Body of pancreas (tissue), 4 donors: Measurements from ENCODE around the gene CHN2. TPM values are rescaled to one million over a fixed set of nuclear protein-coding genes. Genes with fewer than 3 reads are reported as not detected.
A peak's percentile ranks its signal among the peaks of the same experiment; 100 is the strongest.

ENCODE experiments used
- ATAC-seq: fragments of 150-250 bp; one replicate; pipeline ENCODE4 v1.9.1; 2016
- DNase-seq, 4 donors: peaks; one replicate each; pipeline ENCODE4 v3.0.0-alpha.2; 2019
- H3K27ac ChIP-seq, 4 donors: fragments of 200-600 bp; sonication (generic); 1 replicate in 3 of 4; 2 replicates in 1 of 4; pipeline versions ENCODE4 v1.5.1 to v1.6.1; 2016 to 2019; ENCODE audit warnings: mild to moderate bottlenecking in 1 of 4, mixed read lengths in 1 of 4, moderate library complexity in 1 of 4
- H3K27me3 ChIP-seq, 2 donors: fragments of 200-600 bp; sonication (generic); one replicate each; pipeline ENCODE4 v1.6.0; 2016; ENCODE audit warnings: mild to moderate bottlenecking in 1 of 2
- H3K36me3 ChIP-seq, 2 donors: fragments of 200-600 bp; sonication (generic); replicated peaks in 1 of 2; 2 replicates each; pipeline ENCODE4 v1.5.1; 2016; ENCODE audit warnings: low read depth in 2 of 2; ENCODE audit not compliant: insufficient read depth in 1 of 2
- H3K4me1 ChIP-seq: fragments of 200-600 bp; sonication (generic); one replicate; pipeline ENCODE4 v1.6.0; 2016
- H3K4me3 ChIP-seq, 2 donors: fragments of 200-600 bp; sonication (generic); 1 replicate in 1 of 2; 2 replicates in 1 of 2; pipeline ENCODE4 v1.5.1; 2016 to 2019
- H3K9me3 ChIP-seq, 3 donors: fragments of 200-600 bp; sonication (generic); 1 replicate in 2 of 3; 2 replicates in 1 of 3; pipeline ENCODE4 v1.5.1; 2016
- POLR2A ChIP-seq, 3 donors: fragments of 450-650 bp; IDR thresholded peaks; one replicate each; pipeline ENCODE4 v1.6.1; 2016; ENCODE audit warnings: antibody characterized with exemption in 3 of 3, mild to moderate bottlenecking in 2 of 3
- WGBS, 2 donors: methylation state at CpG; one replicate each; pipeline ENCODE4 v1.1.5; 2017; 5-methylcytosine and 5-hydroxymethylcytosine counted together
- intact Hi-C: fragments of 100-400 bp; cut with DNase I; formaldehyde crosslinking; loops from one replicate; pipeline ENCODE4 v1.15.1; 2023
- total RNA-seq, 2 donors: library from RNA; depleted of rRNA; stranded (reverse); fragments of >200 nt; gene quantifications; one replicate each; pipeline ENCODE4 v1.1.0, GENCODE V29; 2016
- TF ChIP-seq, protein P1 (sequence below), 7 experiments: fragments of 450-650 bp in 4 of 7; fragments of 200-600 bp in 3 of 7; sonication (generic) in 3 of 7; IDR thresholded peaks; one replicate each; pipeline ENCODE4 v1.5.1; 2016 to 2019; ENCODE audit warnings: antibody characterized with exemption in 7 of 7

CHN2 gene
- total RNA-seq, 2 donors from 2014 or later: 55.7 to 58.6 TPM

DNA sequence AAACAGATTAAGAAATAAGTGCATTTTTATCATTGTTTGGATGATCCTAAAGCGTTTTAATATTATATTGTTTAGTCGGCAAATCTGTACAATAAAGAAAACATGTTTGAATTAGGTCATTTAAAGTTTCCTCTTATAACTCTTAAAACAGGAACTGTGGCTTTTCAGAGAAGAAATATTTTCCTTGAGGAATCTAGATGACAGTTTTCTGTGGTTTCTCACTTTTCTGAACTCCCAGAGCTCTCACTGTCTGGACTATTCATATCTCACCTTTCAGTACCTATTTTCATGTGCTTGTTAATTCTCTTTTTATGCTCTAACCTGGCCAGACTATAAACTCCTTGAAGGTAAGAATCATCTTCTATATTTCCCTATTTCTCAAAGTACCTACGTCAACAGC lies 135.1 kb downstream of the CHN2 start:
- intact Hi-C loops: no loop called here
- ATAC-seq: no peak
- H3K9me3 ChIP-seq: no peaks in the 10 kb centered on the region
- no peaks in the 10 kb centered on the region for H3K27me3 ChIP-seq
- DNase-seq: no peak
- no peak overlapping the region for H3K4me3 ChIP-seq
- TF ChIP-seq, protein P1, sequence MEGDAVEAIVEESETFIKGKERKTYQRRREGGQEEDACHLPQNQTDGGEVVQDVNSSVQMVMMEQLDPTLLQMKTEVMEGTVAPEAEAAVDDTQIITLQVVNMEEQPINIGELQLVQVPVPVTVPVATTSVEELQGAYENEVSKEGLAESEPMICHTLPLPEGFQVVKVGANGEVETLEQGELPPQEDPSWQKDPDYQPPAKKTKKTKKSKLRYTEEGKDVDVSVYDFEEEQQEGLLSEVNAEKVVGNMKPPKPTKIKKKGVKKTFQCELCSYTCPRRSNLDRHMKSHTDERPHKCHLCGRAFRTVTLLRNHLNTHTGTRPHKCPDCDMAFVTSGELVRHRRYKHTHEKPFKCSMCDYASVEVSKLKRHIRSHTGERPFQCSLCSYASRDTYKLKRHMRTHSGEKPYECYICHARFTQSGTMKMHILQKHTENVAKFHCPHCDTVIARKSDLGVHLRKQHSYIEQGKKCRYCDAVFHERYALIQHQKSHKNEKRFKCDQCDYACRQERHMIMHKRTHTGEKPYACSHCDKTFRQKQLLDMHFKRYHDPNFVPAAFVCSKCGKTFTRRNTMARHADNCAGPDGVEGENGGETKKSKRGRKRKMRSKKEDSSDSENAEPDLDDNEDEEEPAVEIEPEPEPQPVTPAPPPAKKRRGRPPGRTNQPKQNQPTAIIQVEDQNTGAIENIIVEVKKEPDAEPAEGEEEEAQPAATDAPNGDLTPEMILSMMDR (IDR thresholded peaks at IDR 0.05): no peak
- TF ChIP-seq POLR2A (IDR thresholded peaks at IDR 0.05): no peak
- WGBS, 2 donors: 25 to 38% methylated on average over 3 of the region's 3 CpGs
- peak overlapping the region in 3 of 4 donors; percentile 42 to 69 (median 65) for H3K27ac ChIP-seq
- no peaks in the 10 kb centered on the region for H3K36me3 ChIP-seq
- peaks cover 55% of the 10 kb centered on the region for H3K4me1 ChIP-seq

DNA sequence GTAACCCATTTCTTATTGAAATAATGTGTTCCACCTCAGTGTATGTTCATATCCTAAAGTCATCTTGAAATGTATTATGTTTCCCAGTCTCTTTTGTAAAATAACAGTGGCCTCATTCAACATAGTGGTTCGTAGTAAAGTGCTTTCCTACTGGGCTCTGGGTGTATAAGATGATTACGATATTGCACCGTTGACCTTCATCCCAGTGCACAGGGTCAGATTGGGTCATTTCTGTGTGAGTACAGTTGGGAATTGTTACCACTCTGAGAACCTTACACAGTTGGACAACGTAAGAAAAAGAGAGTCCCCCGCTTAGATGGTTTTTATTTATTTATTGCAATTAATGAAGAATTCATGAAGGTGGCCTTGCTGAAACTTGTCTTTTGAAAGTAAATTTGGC lies 135.6 kb downstream of the CHN2 start:
- WGBS, 2 donors: 54 to 64% methylated on average over 5 of the region's 5 CpGs
- TF ChIP-seq, protein P1 (IDR thresholded peaks at IDR 0.05): no peak
- no peak for TF ChIP-seq POLR2A (IDR thresholded peaks at IDR 0.05)
- no peaks in the 10 kb centered on the region for H3K27me3 ChIP-seq

GRCh38 chr7:29331163-29331562 lies 136.6 kb downstream of the CHN2 start:
- Histone ChIP-seq H3K9me3 (no peaks in the 10 kb centered on the region), H3K27me3 (no peaks in the 10 kb centered on the region), H3K4me3 (no peak overlapping the region), H3K27ac (no peak overlapping the region), H3K4me1 (peaks cover 70% of the 10 kb centered on the region), H3K36me3 (no peaks in the 10 kb centered on the region)
- no peak for TF ChIP-seq POLR2A (IDR thresholded peaks at IDR 0.05)
- TF ChIP-seq, protein P1 (IDR thresholded peaks at IDR 0.05): no peak
- DNase-seq: no peak
- no peak for ATAC-seq
- intact Hi-C loops: no loop called here
- 78 to 94% methylated on average over 7 of the region's 7 CpGs for WGBS, 2 donors

More for the DNA sequence above, 135.6 kb downstream of the CHN2 start:
- Histone ChIP-seq H3K9me3 (no peaks in the 10 kb centered on the region), H3K36me3 (no peaks in the 10 kb centered on the region), H3K4me3 (no peak overlapping the region), H3K4me1 (peaks cover 60% of the 10 kb centered on the region), H3K27ac (peak overlapping the region in 3 of 4 donors; percentile 42 to 69 (median 65))
- no peak for DNase-seq
- no peak for ATAC-seq
- intact Hi-C loops: no loop called here

- Histone ChIP-seq H3K36me3 (no peaks in the 10 kb centered on the region), H3K9me3 (no peaks in the 10 kb centered on the region), H3K4me3 (no peak overlapping the region), H3K27me3 (no peaks in the 10 kb centered on the region), H3K27ac (peak overlapping the region in 1 of 4 donors; percentile 34), H3K4me1 (peaks cover 75% of the 10 kb centered on the region)
- DNase-seq (peak in 2 of 4 donors; percentile 26 to 53), ATAC-seq (no peak)
- 32 to 34% methylated on average over 14 of the region's 14 CpGs for WGBS, 2 donors
- TF ChIP-seq, protein P1 (IDR thresholded peaks at IDR 0.05): no peak
- no peak for TF ChIP-seq POLR2A (IDR thresholded peaks at IDR 0.05)
- intact Hi-C loops: no loop called here
These were observed 137.7 kb downstream of the CHN2 start for GRCh38 chr7:29332042-29332811.
